Measurements from ENCODE around the gene ZPLD1.

ZPLD1 gene

DNA sequence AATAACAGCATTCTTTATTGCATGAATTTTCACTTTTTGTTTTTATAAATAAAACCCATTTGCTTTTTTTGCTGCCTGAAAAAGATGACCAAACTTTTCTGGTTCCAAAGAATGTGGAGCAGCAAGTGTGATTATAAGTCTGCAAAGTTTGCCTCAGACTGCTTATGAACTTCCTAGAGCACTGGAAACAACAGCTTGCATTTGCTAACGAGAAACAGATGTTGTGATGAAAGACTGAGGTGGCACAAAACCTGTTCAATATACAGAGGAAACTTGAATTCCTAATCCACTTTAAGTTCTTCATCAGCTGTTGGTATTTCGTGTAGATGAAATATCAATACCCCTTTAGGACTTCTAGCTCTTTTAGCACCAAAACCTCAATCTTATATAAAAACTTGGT is 9.3 kb downstream of the ZPLD1 start:
- no peak overlapping the region for H3K4me3 ChIP-seq (ENCODE audit: low read depth, low read length)
- TF ChIP-seq, protein P1, sequence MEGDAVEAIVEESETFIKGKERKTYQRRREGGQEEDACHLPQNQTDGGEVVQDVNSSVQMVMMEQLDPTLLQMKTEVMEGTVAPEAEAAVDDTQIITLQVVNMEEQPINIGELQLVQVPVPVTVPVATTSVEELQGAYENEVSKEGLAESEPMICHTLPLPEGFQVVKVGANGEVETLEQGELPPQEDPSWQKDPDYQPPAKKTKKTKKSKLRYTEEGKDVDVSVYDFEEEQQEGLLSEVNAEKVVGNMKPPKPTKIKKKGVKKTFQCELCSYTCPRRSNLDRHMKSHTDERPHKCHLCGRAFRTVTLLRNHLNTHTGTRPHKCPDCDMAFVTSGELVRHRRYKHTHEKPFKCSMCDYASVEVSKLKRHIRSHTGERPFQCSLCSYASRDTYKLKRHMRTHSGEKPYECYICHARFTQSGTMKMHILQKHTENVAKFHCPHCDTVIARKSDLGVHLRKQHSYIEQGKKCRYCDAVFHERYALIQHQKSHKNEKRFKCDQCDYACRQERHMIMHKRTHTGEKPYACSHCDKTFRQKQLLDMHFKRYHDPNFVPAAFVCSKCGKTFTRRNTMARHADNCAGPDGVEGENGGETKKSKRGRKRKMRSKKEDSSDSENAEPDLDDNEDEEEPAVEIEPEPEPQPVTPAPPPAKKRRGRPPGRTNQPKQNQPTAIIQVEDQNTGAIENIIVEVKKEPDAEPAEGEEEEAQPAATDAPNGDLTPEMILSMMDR (IDR thresholded peaks at IDR 0.05; ENCODE audit: control insufficient read depth, extremely low read depth, insufficient read depth), result no peak
- DNase-seq (ENCODE audit: low read depth), result no peak

DNA sequence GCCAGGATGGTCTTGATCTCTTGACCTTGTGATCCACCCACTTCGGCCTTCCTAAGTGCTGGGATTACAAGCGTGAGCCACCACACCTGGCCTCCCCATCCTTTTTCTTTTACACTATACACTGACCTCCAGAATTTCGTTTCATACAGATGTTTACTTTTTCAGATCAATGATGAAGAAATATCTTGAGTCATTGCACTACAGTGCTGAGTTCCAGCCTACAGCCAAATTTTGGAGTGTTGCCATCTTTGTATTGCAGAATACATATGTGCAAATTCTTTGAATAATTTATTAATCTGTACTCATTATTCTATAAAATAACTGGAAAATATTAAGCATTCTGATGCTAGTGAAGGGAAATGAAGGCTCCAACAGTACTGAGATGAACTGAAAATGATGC is 12.5 kb downstream of the ZPLD1 start:
- H3K4me3 ChIP-seq (ENCODE audit: low read depth, low read length), result no peak overlapping the region
- DNase-seq (ENCODE audit: low read depth), result no peak
- TF ChIP-seq, protein P1 (IDR thresholded peaks at IDR 0.05; ENCODE audit: control insufficient read depth, extremely low read depth, insufficient read depth), result no peak

DNA sequence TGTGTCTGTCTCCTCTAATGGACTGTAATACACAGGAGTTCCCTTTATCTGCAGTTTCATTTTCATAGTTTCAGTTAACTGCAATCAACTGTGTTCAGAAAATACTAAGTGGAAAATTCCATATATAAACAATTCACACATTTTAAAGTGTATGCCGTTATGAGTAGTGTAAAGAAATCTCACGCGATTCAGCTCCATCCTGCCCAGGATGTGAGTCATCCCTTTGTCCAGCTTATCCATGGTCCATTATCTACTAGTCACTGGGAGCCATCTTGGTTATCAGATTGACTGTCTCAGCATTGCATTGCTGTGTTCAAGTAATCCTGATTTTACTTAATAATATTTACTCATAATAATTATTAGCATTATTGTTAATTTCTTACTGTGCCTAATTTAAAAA is 14.5 kb downstream of the ZPLD1 start:
- H3K4me3 ChIP-seq (ENCODE audit: low read depth, low read length), result no peak overlapping the region
- TF ChIP-seq, protein P1 (IDR thresholded peaks at IDR 0.05; ENCODE audit: control insufficient read depth, extremely low read depth, insufficient read depth), result no peak
- no peak for DNase-seq (ENCODE audit: low read depth)

DNA sequence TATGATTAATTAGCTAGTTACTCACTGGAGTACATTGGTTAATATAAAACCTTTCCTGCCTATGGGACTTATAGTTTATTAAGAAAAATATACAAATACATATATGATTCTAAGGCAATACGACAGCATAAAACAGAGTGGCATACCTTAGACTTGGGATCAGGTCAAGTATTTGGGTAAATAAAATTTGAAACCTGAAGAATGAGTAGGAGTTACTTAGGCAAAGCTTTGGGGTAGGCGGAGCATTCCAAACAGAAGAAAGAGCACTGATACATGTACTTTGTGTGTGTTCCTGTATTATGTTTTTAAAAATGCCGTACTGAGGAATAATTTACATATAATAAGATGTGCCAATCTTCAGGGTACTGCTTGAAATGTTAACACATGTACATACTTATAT is 15.1 kb downstream of the ZPLD1 start:
- TF ChIP-seq, protein P1 (IDR thresholded peaks at IDR 0.05; ENCODE audit: control insufficient read depth, extremely low read depth, insufficient read depth), result no peak
- no peak overlapping the region for H3K4me3 ChIP-seq (ENCODE audit: low read depth, low read length)
- DNase-seq (ENCODE audit: low read depth), result no peak

DNA sequence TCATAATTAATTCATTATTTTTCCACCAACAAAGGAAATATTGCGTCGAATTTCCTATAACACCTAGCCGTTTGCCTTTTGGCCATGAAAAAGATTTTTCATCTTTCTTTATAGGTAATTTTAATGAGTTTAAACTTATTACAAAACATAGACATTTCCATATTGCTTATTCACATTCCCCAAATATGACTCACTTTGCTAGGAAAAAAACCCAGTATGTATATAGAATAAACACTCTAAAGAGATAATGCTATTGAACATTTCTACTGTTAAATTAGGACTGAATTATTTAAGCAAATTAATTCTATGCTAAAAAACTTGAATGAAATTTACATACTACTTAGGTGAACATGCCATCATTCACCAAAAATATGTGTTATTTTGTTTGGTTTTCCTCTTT is 16.2 kb downstream of the ZPLD1 start:
- DNase-seq (ENCODE audit: low read depth), result no peak
- no peak overlapping the region for H3K4me3 ChIP-seq (ENCODE audit: low read depth, low read length)
- TF ChIP-seq, protein P1 (IDR thresholded peaks at IDR 0.05; ENCODE audit: control insufficient read depth, extremely low read depth, insufficient read depth), result no peak

DNA sequence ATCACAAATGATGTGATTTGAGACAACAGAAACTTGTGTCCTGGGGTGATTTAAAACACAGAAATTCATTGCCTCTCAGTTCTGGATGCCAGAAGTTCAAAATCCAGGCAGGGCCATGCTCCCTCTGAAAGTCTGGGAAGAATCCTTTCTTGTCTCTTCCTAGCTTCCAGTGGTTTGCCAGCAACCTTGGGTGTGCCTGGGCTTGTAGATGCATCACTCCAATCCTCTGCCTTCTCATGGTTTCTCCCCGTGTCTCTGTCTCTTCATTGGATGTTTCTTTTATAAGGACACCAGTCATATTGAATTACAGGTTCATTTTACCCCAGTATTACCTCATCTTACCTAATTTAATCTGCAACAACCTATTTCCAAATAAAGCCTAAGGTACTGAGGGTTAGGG is 16.7 kb downstream of the ZPLD1 start:
- TF ChIP-seq, protein P1 (IDR thresholded peaks at IDR 0.05; ENCODE audit: control insufficient read depth, extremely low read depth, insufficient read depth), result no peak
- DNase-seq (ENCODE audit: low read depth), result no peak
- H3K4me3 ChIP-seq (ENCODE audit: low read depth, low read length), result no peak overlapping the region

DNA sequence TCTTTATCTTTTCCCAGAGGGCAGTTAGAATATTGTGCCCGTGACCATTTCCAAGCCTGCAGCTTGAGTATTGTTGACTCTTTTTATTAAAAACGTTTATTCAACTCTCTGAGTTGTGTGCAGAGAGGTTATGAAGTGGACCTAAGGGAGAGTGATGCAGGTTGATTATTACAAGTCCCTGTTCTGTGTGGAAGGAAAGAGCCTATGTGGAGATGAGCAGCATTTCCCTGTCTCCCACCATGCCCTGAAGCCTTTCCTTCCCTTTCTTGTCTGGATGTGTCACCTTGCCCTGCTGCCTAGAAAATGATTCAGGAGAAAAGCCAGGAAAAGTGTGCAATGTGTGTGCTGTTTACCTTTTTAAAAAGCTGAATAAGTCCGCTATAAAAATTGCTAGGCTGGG is 19.4 kb downstream of the ZPLD1 start:
- TF ChIP-seq, protein P1 (IDR thresholded peaks at IDR 0.05; ENCODE audit: control insufficient read depth, extremely low read depth, insufficient read depth), result no peak
- no peak overlapping the region for H3K4me3 ChIP-seq (ENCODE audit: low read depth, low read length)
- no peak for DNase-seq (ENCODE audit: low read depth)
